ENCODE measurements around the gene TUSC2. TPM values are rescaled to one million over a fixed set of nuclear protein-coding genes. Genes with fewer than 3 reads are reported as not detected.

TUSC2 gene
- total and polyA plus RNA-seq, 2 of the 13 experiments (the other 11 are each of a cell fraction or from before 2014, with no cell fraction given), result 36.7 to 39.1 TPM

DNA sequence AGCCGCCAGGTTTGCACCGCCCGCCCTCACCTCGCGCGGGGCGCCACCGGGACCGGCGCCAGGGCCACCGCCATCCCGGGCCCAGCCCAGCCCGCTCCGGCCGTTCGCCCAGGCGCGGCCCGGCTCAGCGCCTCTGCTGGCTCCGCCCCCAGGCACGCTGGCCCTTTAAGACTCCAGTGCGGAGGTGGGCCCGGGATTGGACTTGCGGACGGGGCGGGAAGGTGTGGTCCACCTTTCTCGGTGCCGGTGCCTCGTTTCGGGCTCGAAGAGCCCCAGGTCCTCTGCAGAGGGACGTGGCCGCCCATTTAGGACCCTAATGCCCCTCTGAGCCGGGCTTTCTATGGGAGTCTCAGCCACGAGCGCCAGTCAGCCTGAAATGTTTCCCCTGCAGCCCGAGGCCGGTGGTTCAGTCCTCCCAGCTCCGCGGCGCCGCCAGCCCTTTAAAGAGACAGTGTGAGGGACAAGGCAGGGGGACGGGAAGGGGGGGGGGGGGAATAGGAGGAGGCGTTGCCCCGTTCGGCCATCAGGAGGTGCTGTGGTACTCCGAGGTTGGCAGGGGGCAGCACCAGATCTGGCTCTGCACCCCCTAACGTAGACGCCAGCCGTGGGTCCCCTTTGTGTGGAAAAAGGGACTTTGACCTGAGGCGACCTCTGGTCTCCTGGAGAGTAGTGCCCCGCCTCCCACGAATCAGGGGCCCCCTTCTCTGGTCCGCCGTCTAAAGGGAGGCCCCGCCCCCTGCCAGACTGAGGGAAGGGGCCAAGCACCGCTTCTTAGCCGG lies 6.5 kb downstream of the TUSC2 start (continued):
- no peak for TF ChIP-seq ZNF512 (CRISPR knock-in tag; IDR thresholded peaks at IDR 0.05)
- TF ChIP-seq TMF1 (CRISPR knock-in tag; IDR thresholded peaks at IDR 0.05; ENCODE audit: low read depth), result no peak
- TF ChIP-seq SCMH1 (CRISPR knock-in tag; IDR thresholded peaks at IDR 0.05; ENCODE audit: borderline replicate concordance), result no peak
- TF ChIP-seq GABPA (IDR thresholded peaks at IDR 0.05; ENCODE audit: low read depth, low read length), result no peak
- TF ChIP-seq GABPA (CRISPR knock-in tag; IDR thresholded peaks at IDR 0.05; ENCODE audit: low read depth), result peak; percentile 23; the same call in 1 of the 2 replicates
- TF ChIP-seq ELF1 (CRISPR knock-in tag; IDR thresholded peaks at IDR 0.05), result no peak; the same call in 1 of the 2 replicates
- TF ChIP-seq, protein P1, sequence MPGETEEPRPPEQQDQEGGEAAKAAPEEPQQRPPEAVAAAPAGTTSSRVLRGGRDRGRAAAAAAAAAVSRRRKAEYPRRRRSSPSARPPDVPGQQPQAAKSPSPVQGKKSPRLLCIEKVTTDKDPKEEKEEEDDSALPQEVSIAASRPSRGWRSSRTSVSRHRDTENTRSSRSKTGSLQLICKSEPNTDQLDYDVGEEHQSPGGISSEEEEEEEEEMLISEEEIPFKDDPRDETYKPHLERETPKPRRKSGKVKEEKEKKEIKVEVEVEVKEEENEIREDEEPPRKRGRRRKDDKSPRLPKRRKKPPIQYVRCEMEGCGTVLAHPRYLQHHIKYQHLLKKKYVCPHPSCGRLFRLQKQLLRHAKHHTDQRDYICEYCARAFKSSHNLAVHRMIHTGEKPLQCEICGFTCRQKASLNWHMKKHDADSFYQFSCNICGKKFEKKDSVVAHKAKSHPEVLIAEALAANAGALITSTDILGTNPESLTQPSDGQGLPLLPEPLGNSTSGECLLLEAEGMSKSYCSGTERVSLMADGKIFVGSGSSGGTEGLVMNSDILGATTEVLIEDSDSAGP (CRISPR knock-in tag; IDR thresholded peaks at IDR 0.05; ENCODE audit: borderline replicate concordance), result peak; percentile 99
- TF ChIP-seq, protein P2, sequence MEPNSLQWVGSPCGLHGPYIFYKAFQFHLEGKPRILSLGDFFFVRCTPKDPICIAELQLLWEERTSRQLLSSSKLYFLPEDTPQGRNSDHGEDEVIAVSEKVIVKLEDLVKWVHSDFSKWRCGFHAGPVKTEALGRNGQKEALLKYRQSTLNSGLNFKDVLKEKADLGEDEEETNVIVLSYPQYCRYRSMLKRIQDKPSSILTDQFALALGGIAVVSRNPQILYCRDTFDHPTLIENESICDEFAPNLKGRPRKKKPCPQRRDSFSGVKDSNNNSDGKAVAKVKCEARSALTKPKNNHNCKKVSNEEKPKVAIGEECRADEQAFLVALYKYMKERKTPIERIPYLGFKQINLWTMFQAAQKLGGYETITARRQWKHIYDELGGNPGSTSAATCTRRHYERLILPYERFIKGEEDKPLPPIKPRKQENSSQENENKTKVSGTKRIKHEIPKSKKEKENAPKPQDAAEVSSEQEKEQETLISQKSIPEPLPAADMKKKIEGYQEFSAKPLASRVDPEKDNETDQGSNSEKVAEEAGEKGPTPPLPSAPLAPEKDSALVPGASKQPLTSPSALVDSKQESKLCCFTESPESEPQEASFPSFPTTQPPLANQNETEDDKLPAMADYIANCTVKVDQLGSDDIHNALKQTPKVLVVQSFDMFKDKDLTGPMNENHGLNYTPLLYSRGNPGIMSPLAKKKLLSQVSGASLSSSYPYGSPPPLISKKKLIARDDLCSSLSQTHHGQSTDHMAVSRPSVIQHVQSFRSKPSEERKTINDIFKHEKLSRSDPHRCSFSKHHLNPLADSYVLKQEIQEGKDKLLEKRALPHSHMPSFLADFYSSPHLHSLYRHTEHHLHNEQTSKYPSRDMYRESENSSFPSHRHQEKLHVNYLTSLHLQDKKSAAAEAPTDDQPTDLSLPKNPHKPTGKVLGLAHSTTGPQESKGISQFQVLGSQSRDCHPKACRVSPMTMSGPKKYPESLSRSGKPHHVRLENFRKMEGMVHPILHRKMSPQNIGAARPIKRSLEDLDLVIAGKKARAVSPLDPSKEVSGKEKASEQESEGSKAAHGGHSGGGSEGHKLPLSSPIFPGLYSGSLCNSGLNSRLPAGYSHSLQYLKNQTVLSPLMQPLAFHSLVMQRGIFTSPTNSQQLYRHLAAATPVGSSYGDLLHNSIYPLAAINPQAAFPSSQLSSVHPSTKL (CRISPR knock-in tag; IDR thresholded peaks at IDR 0.05), result 0 out of 2 replicates have a peak, but pooled peaks have one; percentile 13
- no peak for TF ChIP-seq ZNF382 (CRISPR knock-in tag; IDR thresholded peaks at IDR 0.05; ENCODE audit: borderline replicate concordance)
- TF ChIP-seq ZNF841 (CRISPR knock-in tag; IDR thresholded peaks at IDR 0.05; ENCODE audit: borderline replicate concordance), result no peak
- TF ChIP-seq, protein P3, sequence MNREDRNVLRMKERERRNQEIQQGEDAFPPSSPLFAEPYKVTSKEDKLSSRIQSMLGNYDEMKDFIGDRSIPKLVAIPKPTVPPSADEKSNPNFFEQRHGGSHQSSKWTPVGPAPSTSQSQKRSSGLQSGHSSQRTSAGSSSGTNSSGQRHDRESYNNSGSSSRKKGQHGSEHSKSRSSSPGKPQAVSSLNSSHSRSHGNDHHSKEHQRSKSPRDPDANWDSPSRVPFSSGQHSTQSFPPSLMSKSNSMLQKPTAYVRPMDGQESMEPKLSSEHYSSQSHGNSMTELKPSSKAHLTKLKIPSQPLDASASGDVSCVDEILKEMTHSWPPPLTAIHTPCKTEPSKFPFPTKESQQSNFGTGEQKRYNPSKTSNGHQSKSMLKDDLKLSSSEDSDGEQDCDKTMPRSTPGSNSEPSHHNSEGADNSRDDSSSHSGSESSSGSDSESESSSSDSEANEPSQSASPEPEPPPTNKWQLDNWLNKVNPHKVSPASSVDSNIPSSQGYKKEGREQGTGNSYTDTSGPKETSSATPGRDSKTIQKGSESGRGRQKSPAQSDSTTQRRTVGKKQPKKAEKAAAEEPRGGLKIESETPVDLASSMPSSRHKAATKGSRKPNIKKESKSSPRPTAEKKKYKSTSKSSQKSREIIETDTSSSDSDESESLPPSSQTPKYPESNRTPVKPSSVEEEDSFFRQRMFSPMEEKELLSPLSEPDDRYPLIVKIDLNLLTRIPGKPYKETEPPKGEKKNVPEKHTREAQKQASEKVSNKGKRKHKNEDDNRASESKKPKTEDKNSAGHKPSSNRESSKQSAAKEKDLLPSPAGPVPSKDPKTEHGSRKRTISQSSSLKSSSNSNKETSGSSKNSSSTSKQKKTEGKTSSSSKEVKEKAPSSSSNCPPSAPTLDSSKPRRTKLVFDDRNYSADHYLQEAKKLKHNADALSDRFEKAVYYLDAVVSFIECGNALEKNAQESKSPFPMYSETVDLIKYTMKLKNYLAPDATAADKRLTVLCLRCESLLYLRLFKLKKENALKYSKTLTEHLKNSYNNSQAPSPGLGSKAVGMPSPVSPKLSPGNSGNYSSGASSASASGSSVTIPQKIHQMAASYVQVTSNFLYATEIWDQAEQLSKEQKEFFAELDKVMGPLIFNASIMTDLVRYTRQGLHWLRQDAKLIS (CRISPR knock-in tag; IDR thresholded peaks at IDR 0.05), result no peak
- no peak for TF ChIP-seq MLXIP (CRISPR knock-in tag; IDR thresholded peaks at IDR 0.05; ENCODE audit: borderline replicate concordance)
- TF ChIP-seq FOXA1 (IDR thresholded peaks at IDR 0.05), result no peak
- TF ChIP-seq FOXA1 (CRISPR knock-in tag; IDR thresholded peaks at IDR 0.05), result no peak

Measured in HepG2 (cell line).